SKM-1 (cell line): ENCODE data around the gene RPL23.

Source experiments
- DNase-seq: peaks from one replicate; lab custom pipeline; 2025; ENCODE audit not compliant: unreplicated experiment; lab: John Stamatoyannopoulos, UW

Gene RPL23

DNA sequence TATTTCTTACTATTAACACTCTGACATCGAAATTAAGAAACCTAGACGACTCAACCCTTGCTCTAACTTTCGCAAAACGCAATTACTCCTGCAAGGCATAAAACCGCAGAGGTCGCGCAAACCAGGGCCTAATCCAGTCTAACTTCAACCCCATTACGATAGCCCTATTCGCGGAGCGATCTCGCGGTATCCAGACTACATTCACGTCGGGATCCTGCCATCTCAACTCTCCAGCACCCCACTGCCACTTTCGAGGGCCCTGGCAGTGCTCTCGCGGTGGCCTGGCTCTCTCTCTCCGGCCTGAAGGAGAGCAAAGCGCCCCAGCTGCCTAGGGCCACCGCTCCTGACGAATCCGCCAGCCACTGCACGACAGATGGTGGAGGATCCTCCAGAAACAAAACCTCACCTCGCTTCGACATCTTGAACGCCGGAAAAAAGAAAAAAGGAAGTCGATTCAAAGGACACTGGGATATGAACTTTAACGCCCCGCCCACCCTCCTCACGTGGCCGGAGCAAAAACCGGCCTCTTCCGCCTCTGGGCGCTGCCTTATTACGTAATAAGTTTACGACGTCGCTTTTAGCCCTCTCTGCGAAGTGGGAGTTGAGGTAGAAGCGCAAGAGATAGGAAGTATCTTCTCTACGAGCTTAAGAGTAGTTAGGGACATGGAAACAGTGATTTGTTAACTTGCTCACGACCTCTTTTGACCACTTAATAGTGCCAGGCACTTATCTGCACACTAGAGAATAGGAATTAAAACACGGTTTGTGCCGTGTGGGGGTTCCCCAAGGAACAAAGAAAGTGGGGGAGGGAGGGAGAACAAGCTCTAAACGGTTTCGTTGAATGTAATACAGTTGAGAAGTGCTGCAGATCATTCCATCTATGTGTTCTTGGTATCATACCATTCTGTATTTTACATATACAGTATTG, at the start of gene RPL23:
RPL23 (minus strand) TSS at position 430 of the 928 bp plus-strand sequence; CDS start at position 419, 11 bp downstream.
- DNase-seq = peak; percentile 96

DNA sequence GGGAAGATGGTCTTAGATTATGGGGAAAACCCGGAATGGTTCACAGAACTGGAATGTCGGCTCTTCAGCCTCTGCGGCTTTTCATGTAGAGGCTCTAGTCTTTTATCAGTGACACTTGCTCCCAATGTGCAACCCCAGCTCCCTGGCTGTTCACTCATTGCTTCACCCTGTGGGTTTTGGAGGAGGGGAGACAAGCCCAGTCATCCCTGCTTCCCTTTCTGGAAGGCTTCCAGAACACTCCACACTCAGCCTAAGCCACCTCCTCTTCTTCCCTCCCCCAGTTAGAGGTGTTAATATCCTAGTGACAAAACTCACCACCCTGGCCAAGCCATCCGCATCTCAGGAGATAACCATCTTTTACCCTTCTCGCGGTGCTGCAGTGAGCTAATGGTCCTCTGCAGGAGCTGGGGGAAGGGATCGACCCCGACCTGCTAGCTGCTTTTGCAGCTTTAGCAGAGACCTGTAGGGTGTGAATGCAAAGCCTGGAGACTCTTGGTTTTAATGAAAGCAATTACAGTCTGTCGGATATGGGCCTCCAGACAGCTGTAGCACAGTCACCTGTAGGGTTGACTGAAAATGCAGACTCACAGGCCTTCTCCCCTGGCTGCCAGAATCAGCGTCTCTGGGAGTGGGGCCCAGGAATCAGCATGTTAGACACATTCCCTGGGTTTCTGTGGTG, 47.6 kb upstream of the RPL23 start:
- DNase-seq = peak; percentile 93

DNA sequence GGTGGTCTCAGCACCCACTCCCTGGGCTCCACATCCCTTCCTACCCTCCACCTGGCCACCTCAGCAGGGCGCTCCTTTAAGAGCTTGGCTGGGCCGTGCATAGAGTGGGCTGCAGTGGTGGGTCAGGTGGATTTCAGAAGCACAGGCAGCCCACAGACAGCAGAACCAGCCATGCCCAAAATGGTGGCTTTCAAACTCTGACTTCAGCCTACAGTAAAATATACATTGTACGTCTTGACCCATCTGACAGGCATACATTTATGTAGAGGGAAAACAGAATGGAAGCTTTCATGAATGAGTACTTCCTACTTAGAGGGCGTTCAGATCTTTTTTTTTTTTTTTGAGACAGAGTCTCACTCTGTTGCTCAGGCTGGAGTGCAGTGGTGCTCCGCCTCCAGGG, 45.9 kb upstream of the RPL23 start:
- DNase-seq = no peak

DNA sequence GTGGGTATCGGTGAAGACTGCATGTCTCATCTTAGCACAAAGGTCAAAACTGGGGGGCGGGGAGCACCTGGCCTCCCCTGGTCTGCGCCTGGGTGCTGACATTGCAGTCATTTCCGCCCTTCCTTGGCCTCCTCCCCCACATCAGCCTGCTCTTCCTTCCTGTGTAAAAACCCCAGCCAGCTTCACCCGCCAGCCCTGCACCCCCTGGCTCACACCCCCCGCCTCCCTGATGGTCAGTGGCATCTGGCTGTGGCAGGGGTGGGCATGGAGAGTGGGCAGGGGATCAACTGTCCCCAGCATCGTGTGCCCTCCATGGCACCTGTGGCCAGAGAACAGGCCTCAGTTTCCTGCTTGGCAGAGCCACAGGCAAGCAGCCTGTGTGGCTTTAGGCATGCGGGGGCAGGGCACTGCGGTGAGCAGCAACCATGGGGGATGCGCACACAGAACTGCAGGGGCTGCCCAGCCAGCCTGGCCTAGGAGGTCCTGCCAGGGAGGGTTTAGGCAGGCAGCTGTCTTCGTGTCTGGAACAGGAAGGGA, 45.4 kb upstream of the RPL23 start:
- DNase-seq = peak; percentile 53

DNA sequence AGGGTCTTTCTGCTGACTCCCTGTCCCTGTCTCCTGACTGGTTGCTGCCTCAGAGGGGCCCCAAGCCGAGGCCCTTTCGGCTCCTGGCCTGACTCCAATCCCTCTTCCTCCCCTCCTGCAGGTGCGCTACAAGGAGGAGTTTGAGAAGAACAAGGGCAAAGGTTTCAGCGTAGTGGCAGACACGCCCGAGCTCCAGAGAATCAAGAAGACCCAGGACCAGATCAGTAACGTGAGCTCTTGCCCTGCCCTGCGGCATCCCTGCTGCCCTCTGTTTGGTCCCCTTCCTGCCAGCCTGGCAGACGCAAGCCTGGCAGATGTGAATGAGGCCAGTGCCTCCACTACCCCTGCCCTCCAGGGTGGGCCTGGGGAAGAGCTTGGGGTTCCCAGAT, 44.8 kb upstream of the RPL23 start:
- DNase-seq = no peak

DNA sequence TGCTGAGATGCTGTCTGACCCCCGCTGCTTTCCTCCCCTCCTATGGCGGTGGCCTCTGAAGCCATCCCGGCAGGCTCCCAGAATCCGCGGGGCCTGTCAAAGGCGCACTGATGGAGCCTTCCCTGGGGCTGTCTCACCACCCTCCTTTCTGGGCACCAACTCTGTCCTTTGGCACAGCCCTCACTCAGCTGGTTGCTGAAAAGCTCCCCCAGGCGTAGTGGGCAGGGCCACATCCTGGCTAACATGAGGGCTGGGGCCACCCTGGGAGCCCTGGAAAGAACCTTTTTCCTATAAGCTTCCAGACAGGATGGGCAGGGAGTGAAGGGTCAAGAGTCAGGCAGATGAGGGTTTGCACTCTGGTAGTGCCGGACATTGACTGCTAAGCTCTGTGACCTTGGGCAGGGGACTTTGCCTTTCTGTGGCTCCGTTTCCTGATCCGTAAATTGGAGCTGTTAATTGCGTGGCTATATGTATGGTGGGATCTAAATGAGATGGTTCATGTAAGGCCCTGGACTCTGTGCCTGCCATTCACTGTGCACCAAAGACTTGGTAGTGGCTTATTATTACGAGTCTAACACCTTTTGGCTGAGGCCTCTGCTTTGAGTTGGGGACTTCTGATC, 44.3 kb upstream of the RPL23 start:
- DNase-seq = no peak

DNA sequence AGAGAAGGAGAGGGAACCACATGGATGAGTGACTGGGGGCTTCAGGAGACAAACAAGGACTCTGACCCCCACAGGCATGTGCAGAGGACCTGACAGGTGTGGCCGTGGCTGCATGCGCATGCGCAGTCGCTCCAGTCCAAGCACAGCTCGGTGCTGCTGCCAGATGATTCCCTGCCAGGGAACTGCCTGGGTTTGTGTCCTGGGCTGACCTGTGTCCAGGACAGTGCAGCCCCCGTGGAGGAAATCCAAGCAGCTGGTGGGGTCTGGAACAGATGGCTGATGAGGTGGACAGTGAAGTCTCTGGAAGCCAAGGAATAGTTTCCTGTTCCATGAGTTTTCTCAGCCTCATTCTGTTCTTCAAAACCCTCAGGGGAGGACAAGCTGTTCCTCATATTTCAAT, 43.7 kb upstream of the RPL23 start:
- DNase-seq = no peak

DNA sequence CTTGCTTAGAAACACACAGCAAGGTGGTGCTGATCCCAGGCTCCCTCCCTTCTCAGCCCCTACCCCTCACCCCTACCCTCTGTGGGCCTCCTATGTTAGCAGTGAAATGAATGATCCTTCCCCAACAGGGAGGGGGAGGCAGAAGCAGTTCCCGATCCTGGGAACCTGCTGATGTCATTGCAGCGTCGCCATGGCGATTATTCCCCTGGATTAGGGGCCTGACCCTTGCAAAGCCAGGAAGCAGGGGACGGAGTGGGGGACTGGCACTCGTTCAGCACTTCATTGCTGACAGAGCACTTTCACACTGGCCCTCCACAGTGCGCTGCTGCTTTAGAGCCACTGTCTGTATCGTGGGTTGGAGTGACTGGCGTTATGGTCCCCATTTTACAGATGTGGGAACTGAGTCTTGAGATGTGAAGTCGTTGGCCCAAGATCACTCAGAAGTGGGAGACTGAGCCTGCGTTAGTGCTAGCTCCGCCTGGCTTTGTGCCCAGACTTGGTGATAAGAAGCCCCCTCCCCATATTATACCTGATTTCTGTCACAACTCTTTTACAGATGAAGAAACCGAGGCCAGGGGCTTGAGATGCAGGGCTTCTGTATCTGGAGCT, 42.9 kb upstream of the RPL23 start:
- DNase-seq = no peak

DNA sequence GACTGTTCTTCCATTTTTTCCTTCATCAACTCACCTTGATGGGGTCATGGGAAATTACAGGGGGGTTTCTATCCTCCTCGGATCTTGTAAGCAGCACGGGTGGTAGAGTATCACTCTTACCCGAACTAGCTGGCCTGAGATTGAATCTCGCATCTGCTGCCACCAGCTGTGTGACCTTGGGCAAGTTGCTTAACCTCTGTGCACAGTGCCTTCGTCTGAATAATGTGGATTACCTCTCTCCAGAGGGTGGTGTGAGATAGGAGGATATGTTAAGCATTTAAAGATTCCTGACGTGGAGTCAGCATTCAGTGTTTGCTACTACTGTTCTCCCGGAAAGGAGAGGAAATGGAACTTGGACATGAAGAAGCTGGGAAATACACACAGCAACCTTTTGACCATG, 40.8 kb upstream of the RPL23 start:
- DNase-seq = no peak

DNA sequence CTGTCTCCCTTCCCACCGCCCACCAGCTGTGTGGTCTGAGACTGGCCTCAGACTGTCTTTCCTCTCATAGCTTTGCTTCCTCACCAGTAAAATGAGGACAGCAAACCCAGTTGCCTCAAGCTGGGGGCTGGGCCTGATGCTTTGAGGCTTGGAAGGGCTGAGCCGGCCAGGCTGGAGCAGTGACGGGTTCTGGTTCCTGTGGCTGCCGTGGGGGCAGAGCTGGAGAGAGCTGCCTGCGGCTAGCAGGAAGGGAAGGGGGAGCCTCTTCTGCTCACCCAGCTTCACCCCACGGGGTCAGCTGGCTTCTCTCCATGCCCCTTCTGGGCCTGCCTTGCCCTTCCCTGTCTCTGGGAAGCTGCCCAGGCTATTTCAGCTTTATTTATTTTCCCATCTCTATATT, 40.1 kb upstream of the RPL23 start:
- DNase-seq = peak; percentile 30

DNA sequence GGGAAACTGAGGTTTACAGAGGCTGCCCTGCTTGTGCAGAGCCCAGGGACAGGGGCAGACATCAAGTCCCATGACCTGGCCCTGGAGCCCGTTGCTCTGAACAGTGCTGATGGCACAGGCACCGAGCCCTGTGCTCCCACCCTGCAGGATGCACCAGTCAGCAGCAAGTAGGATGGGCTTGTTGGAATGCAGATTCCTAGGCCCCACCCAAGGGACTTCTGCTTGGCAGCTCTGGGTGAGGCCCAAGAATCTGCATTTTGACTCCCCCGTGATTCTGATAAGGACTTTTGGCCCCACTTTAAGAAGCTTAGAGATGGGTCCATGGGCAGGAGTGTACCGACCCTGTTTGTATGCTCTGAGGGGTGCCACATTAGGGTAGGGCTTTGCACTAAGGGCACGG, 39.6 kb upstream of the RPL23 start:
- no peak for DNase-seq

DNA sequence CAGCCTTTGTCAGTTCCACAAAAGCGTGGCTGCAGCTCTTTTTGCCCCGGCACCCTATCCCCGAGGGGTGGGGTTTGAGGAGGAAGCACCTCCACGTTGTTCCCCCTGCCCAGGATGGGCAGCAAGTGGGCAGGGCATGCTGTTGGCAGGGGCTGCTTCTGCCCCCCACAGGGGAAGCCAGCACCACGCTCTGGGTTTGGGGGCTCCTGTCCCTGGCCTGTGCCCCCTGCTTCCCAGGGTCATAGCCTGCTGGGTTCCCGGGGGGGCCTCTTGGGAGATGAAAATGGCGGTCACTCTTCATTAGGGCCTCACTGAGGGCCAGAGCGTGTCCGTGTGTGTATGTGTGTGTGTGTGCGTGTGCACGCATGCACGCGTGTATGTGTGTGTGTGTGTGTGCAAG, 39.1 kb upstream of the RPL23 start:
- DNase-seq = no peak

DNA sequence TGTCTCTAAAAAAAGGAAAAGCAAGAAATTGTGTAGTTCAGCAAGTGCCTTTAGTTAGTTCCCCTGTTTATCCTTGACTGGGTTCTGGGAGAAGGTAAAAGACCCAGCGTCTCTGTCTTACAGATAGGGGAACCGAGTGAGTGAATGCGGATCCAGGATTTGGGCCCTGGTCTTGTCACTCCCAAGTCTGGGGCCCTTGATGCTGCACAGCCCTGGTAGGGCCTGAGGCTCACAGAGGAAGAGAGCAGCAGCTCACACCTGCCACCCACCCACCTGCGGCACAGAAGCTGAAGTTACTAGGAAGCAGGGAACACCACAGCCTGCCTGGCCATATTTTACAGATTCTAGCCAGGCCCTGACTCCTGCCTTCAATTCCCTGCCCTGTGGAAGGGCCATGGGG, 38.6 kb upstream of the RPL23 start:
- DNase-seq = no peak

DNA sequence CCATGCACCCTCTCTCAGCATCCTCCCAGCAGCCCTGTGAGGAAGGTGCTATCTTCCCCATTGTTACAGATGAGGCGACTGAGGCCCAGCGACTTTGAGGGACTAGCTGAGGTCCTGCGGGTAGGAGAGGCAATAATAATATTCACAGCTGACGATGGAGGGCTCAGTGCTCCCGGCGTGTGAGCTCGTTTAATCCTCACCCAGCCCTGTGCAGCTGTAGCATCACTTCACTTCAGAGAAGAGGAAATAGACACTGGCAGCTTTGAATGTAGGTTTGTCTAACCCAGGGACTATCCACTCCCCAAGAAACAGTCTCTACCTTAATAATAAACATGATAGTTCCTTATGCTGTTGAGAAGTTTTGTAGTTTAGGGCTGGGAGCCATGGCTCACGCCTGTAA, 37.9 kb upstream of the RPL23 start:
- no peak for DNase-seq

DNA sequence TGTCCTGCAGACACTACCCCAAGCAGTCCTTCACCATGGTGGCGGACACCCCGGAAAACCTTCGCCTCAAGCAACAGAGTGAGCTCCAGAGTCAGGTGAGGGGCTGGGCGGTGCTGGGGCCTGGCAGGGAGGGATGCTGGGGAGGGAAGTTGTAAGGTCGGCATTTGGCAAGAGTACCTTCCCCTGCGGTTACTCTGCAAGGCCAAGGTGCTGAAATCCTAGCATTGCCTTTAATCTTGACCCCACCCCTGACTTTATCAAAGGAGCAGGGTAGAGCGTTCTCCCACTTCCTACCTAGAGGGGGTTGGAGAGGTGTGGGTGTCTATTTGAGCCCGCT, 36.9 kb upstream of the RPL23 start:
- no peak for DNase-seq

DNA sequence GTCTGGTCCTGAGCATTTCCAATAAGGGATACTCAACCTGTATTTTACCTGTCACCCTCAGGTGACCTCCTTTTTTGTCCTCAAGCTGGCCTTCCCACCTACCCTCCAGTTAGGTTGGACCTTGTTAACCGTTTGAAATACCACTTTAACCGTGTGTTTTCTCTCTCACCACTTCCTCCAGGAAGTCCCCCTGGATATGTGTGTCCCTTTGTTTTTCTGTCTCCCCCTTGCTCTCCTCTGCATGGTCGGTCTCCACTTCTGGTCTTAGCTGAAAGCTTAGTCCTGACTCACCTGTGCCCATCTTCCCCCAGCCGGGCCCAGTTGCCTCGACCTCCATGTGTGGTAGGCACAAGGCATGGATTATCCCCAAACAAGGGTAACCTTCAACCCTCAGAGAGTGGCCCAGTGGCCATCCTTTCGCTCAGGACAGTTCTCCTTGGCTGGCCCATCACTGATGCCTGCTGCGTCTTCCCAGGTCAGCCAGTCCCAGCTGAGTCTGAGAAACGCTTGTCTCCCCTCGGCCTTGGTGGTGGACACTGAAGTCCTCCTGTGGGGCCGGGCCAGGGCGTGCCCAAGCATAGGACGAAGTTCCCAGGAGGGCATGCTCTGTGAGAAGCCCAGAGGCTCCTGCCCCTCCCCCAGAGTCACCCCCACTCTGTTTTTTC, 36.4 kb upstream of the RPL23 start:
- DNase-seq = no peak

DNA sequence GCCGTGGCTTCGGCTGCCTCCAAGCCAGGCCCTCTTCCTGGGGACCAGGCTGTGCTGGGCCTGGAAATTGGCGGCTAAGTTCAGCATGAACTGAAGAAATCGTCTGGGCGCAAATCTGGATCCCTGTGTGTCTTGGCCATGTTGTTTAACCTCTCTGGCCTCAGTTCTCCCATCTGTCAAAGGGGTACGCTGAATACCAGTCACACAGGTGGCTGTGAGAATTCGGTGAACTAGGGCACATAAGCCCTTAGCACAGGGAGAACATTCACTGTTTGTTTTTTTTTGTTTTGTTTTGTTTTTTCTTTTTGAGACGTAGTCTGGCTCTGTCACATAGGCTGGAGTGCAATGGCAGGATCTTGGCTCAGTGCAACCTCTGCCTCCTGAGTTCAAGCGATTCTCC, 35.3 kb upstream of the RPL23 start:
- no peak for DNase-seq

DNA sequence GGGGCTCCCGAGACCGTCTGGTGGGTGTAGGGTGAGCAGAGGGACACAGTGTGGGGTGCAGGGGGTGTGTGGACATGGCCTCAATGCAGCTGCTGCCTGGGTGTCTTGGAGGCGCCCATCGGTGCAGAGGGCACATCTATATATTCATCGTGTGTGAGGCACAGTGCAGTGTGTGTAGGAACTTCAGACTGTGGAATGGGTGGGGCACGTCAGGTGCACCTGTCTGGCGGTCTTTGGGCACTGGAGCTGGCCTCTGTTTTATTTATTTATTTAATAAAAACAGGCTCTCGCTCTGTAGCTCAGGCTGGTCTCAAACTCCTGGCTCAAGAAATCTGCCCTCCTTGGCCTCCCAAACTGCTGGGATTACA, 33.1 kb upstream of the RPL23 start:
- no peak for DNase-seq

DNA sequence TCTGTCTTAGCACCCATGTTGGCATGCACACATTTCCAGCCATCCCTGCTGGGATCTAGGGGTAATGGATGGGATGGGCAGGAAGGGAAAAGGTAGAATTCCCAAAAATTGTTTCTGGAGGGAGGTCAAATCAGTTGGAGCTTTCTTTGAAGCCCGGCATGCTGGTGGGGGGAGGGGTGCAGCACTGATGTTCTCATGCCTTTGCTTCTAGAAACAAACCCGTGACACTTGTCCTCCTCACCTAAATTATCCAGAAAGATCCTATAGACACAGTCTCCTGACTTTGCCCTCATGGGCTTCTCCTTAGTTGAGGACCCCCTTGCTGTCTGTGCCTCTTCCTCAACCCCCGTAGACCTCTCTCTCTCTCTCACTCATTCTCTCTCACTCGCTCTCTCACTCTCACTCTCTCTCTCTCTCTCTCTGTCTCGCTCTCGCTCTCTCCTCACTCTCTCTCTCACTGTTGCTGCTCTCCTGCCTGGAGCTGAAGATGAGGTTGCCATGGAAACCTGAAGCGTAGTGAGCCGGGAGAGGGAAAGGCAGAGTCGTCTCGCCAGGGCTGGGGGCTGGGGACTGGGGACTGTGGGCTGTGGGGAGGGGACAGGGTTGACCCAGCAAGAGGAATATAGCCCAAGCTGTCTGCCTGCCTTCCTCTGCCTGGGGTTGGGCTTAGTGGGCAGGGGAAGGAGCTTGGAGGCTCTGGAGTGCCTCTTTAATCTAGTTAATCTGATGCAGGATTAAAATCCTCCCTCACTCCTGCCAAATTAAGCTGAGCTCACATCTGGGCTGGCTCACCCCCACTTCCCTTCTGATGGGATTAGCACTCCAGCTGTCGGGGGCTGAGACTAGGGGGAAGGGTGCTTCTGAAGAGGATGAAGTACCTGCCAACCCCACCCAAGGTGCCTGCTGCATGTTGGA, 32.5 kb upstream of the RPL23 start:
- DNase-seq = no peak
